Activated T-cell treated with anti-CD3 and anti-CD28 coated beads, Interleukin-2, amount 50 U/mL, for 72 hours (primary cell): Measurements from ENCODE around the gene ERC2. TPM values are rescaled to one million over a fixed set of nuclear protein-coding genes. Genes with fewer than 3 reads are reported as not detected.
"Not testable (repeated sequence)": the region's sequence is repeated elsewhere in the genome, so short reads cannot be mapped to it uniquely, and the experiment has no call there.

Experiments
- ATAC-seq, 2 donors: fragments of 150-1000 bp; cut with Tn5 transposase; replicated peaks in 1 of 2; 2 replicates each; pipeline ENCODE4 v1.10.0; 2021; ENCODE audit warnings: moderate library complexity in 2 of 2, mild to moderate bottlenecking in 1 of 2
- DNase-seq, 2 donors: peaks; one replicate each; pipeline ENCODE4 v3.0.0; 2021 to 2022; ENCODE audit warnings: mixed read lengths in 1 of 2
- H3K27ac Mint-ChIP-seq: one replicate; pipeline ENCODE4 v1.8.0; 2022; ENCODE audit warnings: mild to moderate bottlenecking, moderate library complexity, mixed read lengths
- H3K27me3 Mint-ChIP-seq: one replicate; pipeline ENCODE4 v1.8.0; 2022; ENCODE audit warnings: low read depth, mixed read lengths
- H3K36me3 Mint-ChIP-seq, 2 donors: one replicate each; pipeline ENCODE4 v1.8.0; 2022; ENCODE audit warnings: mixed read lengths in 2 of 2, mild to moderate bottlenecking in 1 of 2; ENCODE audit not compliant: insufficient read depth in 2 of 2
- H3K4me1 Mint-ChIP-seq: one replicate; pipeline ENCODE4 v1.8.0; 2022; ENCODE audit warnings: low read depth, mixed read lengths
- H3K4me3 Mint-ChIP-seq, 2 donors: one replicate each; pipeline ENCODE4 v1.8.0; 2022; ENCODE audit warnings: mild to moderate bottlenecking in 2 of 2, mixed read lengths in 2 of 2, moderate library complexity in 2 of 2
- H3K9me3 Mint-ChIP-seq, 2 donors: one replicate each; pipeline ENCODE4 v1.8.0; 2022; ENCODE audit warnings: mixed read lengths in 2 of 2
- total RNA-seq, 2 donors: library from RNA; stranded (reverse); gene quantifications; one replicate each; pipeline ENCODE4 v1.2.3, GENCODE V29; 2022

The ERC2 gene
- total RNA-seq, 2 donors from 2014 or later: 0.19 to 0.35 TPM

- ATAC-seq (no peak), DNase-seq (no peak)
- Mint-ChIP-seq H3K4me1 (no peaks in the 10 kb centered on the region), H3K36me3 (no peaks in the 10 kb centered on the region), H3K27me3 (no peaks in the 10 kb centered on the region), H3K27ac (no peak overlapping the region), H3K9me3 (no peaks in the 10 kb centered on the region), H3K4me3 (no peak overlapping the region)
Measured at GRCh38 chr3:56055951-56056350, 412.3 kb downstream of the ERC2 start.

GRCh38 chr3:56055546-56055945 lies 412.7 kb downstream of the ERC2 start:
- no peaks in the 10 kb centered on the region for H3K36me3 Mint-ChIP-seq
- no peaks in the 10 kb centered on the region for H3K4me1 Mint-ChIP-seq
- H3K4me3 Mint-ChIP-seq: no peak overlapping the region
- H3K27me3 Mint-ChIP-seq: no peaks in the 10 kb centered on the region
- no peak for ATAC-seq
- DNase-seq: no peak
- H3K9me3 Mint-ChIP-seq: no peaks in the 10 kb centered on the region
- no peak overlapping the region for H3K27ac Mint-ChIP-seq

- no peak for DNase-seq
Measured at GRCh38 chr3:56054844-56055243, 413.4 kb downstream of the ERC2 start.

GRCh38 chr3:56053727-56054126 lies 414.5 kb downstream of the ERC2 start:
- H3K4me1 Mint-ChIP-seq: no peaks in the 10 kb centered on the region
- no peak for DNase-seq
- H3K4me3 Mint-ChIP-seq: no peak overlapping the region
- H3K27me3 Mint-ChIP-seq: no peaks in the 10 kb centered on the region
- no peak overlapping the region for H3K27ac Mint-ChIP-seq
- no peaks in the 10 kb centered on the region for H3K36me3 Mint-ChIP-seq
- no peaks in the 10 kb centered on the region for H3K9me3 Mint-ChIP-seq
- no peak for ATAC-seq

More at GRCh38 chr3:56054844-56055243, 413.4 kb downstream of the ERC2 start:
- no peaks in the 10 kb centered on the region for H3K36me3 Mint-ChIP-seq
- H3K9me3 Mint-ChIP-seq: no peaks in the 10 kb centered on the region
- H3K27me3 Mint-ChIP-seq: no peaks in the 10 kb centered on the region
- H3K4me3 Mint-ChIP-seq: no peak overlapping the region
- no peaks in the 10 kb centered on the region for H3K4me1 Mint-ChIP-seq
- no peak overlapping the region for H3K27ac Mint-ChIP-seq
- ATAC-seq: no peak

GRCh38 chr3:56052188-56052587 lies 416.1 kb downstream of the ERC2 start:
- Mint-ChIP-seq H3K36me3 (no peaks in the 10 kb centered on the region), H3K4me1 (no peaks in the 10 kb centered on the region), H3K27ac (no peak overlapping the region), H3K9me3 (no peaks in the 10 kb centered on the region), H3K27me3 (no peaks in the 10 kb centered on the region), H3K4me3 (no peak overlapping the region)
- ATAC-seq: no peak
- no peak for DNase-seq

GRCh38 chr3:56051052-56051451 lies 417.2 kb downstream of the ERC2 start:
- H3K36me3 Mint-ChIP-seq: no peaks in the 10 kb centered on the region
- DNase-seq (no peak), ATAC-seq (no peak)
- no peak overlapping the region for H3K27ac Mint-ChIP-seq
- H3K4me1 Mint-ChIP-seq: no peaks in the 10 kb centered on the region
- H3K27me3 Mint-ChIP-seq: no peaks in the 10 kb centered on the region
- no peaks in the 10 kb centered on the region for H3K9me3 Mint-ChIP-seq
- no peak overlapping the region for H3K4me3 Mint-ChIP-seq

- ATAC-seq (no peak), DNase-seq (no peak)
- no peak overlapping the region for H3K4me3 Mint-ChIP-seq
- no peaks in the 10 kb centered on the region for H3K36me3 Mint-ChIP-seq
- no peak overlapping the region for H3K27ac Mint-ChIP-seq
- no peaks in the 10 kb centered on the region for H3K9me3 Mint-ChIP-seq
- no peaks in the 10 kb centered on the region for H3K27me3 Mint-ChIP-seq
- no peaks in the 10 kb centered on the region for H3K4me1 Mint-ChIP-seq
Measured at GRCh38 chr3:56048946-56049345, 419.3 kb downstream of the ERC2 start.

- ATAC-seq (no peak), DNase-seq (no peak)
- no peaks in the 10 kb centered on the region for H3K27me3 Mint-ChIP-seq
- no peak overlapping the region for H3K27ac Mint-ChIP-seq
- no peaks in the 10 kb centered on the region for H3K9me3 Mint-ChIP-seq
- no peaks in the 10 kb centered on the region for H3K4me1 Mint-ChIP-seq
- no peaks in the 10 kb centered on the region for H3K36me3 Mint-ChIP-seq
- H3K4me3 Mint-ChIP-seq: no peak overlapping the region
Measured at GRCh38 chr3:56048331-56048730, 419.9 kb downstream of the ERC2 start.

GRCh38 chr3:56042326-56042951 lies 425.8 kb downstream of the ERC2 start:
- H3K4me3 Mint-ChIP-seq: no peak overlapping the region
- H3K27me3 Mint-ChIP-seq: no peaks in the 10 kb centered on the region
- H3K4me1 Mint-ChIP-seq: no peaks in the 10 kb centered on the region
- peaks cover 3 to 6% of the 10 kb centered on the region in 2 donors for H3K9me3 Mint-ChIP-seq
- no peak overlapping the region for H3K27ac Mint-ChIP-seq
- DNase-seq: no peak
- no peak for ATAC-seq
- H3K36me3 Mint-ChIP-seq: no peaks in the 10 kb centered on the region

GRCh38 chr3:56025326-56025725 lies 442.9 kb downstream of the ERC2 start:
- no peaks in the 10 kb centered on the region for H3K27me3 Mint-ChIP-seq
- no peaks in the 10 kb centered on the region for H3K9me3 Mint-ChIP-seq
- no peaks in the 10 kb centered on the region for H3K4me1 Mint-ChIP-seq
- ATAC-seq: no peak
- no peak for DNase-seq
- H3K4me3 Mint-ChIP-seq: no peak overlapping the region
- H3K27ac Mint-ChIP-seq: no peak overlapping the region
- H3K36me3 Mint-ChIP-seq: no peaks in the 10 kb centered on the region

- no peaks in the 10 kb centered on the region for H3K4me1 Mint-ChIP-seq
- no peaks in the 10 kb centered on the region for H3K36me3 Mint-ChIP-seq
- no peak for DNase-seq
- H3K27me3 Mint-ChIP-seq: no peaks in the 10 kb centered on the region
- ATAC-seq: no peak
- no peaks in the 10 kb centered on the region for H3K9me3 Mint-ChIP-seq
- H3K4me3 Mint-ChIP-seq: no peak overlapping the region
- no peak overlapping the region for H3K27ac Mint-ChIP-seq
Measured at GRCh38 chr3:56023546-56023945, 444.7 kb downstream of the ERC2 start.

GRCh38 chr3:56022619-56023018 lies 445.6 kb downstream of the ERC2 start:
- Mint-ChIP-seq H3K4me1 (no peaks in the 10 kb centered on the region), H3K9me3 (peaks cover 0 to 2% of the 10 kb centered on the region in 2 donors), H3K27ac (no peak overlapping the region), H3K36me3 (no peaks in the 10 kb centered on the region), H3K27me3 (no peaks in the 10 kb centered on the region), H3K4me3 (no peak overlapping the region)
- ATAC-seq (no peak), DNase-seq (no peak)

- no peaks in the 10 kb centered on the region for H3K4me1 Mint-ChIP-seq
- no peak for ATAC-seq
Measured at GRCh38 chr3:56019490-56020146, 448.6 kb downstream of the ERC2 start.

GRCh38 chr3:56015374-56015773 lies 452.9 kb downstream of the ERC2 start:
- not testable (repeated sequence) for H3K27ac Mint-ChIP-seq, H3K27me3 Mint-ChIP-seq, ATAC-seq, DNase-seq, H3K9me3 Mint-ChIP-seq, H3K4me3 Mint-ChIP-seq, H3K4me1 Mint-ChIP-seq, H3K36me3 Mint-ChIP-seq

More at GRCh38 chr3:56019490-56020146, 448.6 kb downstream of the ERC2 start:
- H3K36me3 Mint-ChIP-seq: no peaks in the 10 kb centered on the region
- no peak overlapping the region for H3K4me3 Mint-ChIP-seq
- peaks cover 0 to 3% of the 10 kb centered on the region in 2 donors for H3K9me3 Mint-ChIP-seq
- H3K27me3 Mint-ChIP-seq: no peaks in the 10 kb centered on the region
- no peak overlapping the region for H3K27ac Mint-ChIP-seq
- DNase-seq: no peak
